Lower leg skin (tissue), 4 donors: ENCODE results near the gene FARS2. TPM values are rescaled to one million over a fixed set of nuclear protein-coding genes. Genes with fewer than 3 reads are reported as not detected.
A peak's percentile ranks its signal among the peaks of the same experiment; 100 is the strongest.

Experiments
- DNase-seq, 2 donors: peaks; one replicate each; pipeline ENCODE4 v3.0.0-alpha.2; 2019; ENCODE audit warnings: low spot score in 2 of 2
- H3K4me3 ChIP-seq: fragments of 200-600 bp; sonication (generic); 2 replicates; pipeline ENCODE4 v1.5.1; 2017; ENCODE audit warnings: mild to moderate bottlenecking, low read depth; ENCODE audit not compliant: poor library complexity, severe bottlenecking
- CTCF ChIP-seq, 3 donors: fragments of 450-650 bp; IDR thresholded peaks; one replicate each; pipeline ENCODE4 v1.5.1; 2016; ENCODE audit warnings: antibody characterized with exemption in 3 of 3, mild to moderate bottlenecking in 3 of 3, moderate library complexity in 2 of 3
- POLR2A ChIP-seq, 2 donors: fragments of 450-650 bp; IDR thresholded peaks; one replicate each; pipeline ENCODE4 v1.6.1; 2016 to 2017; ENCODE audit warnings: antibody characterized with exemption in 2 of 2, mild to moderate bottlenecking in 1 of 2, moderate library complexity in 1 of 2
- WGBS, 2 donors: methylation state at CpG; one replicate each; pipeline ENCODE4 v1.1.5; 2018; 5-methylcytosine and 5-hydroxymethylcytosine counted together
- intact Hi-C: fragments of 100-400 bp; cut with DNase I; formaldehyde crosslinking; loops from one replicate; pipeline ENCODE4 v1.15.0; 2023; ENCODE audit warnings: low total_unique reads
- total RNA-seq, 4 donors: library from RNA; depleted of rRNA; stranded (reverse); fragments of >200 nt; gene quantifications; one replicate each; pipeline ENCODE4 v1.1.0, GENCODE V29; 2016

The FARS2 gene
- total RNA-seq, 4 donors from 2014 or later = 7.0 to 14.7 (median 11.1) TPM

- 95 to 98% methylated on average over 17 of the region's 17 CpGs for WGBS, 2 donors
- no peak for TF ChIP-seq CTCF (IDR thresholded peaks at IDR 0.05)
- no peak for DNase-seq
- H3K4me3 ChIP-seq = no peak overlapping the region
- intact Hi-C loops = no loop called here
Observed at GRCh38 chr6:5726976-5727718, 465.8 kb downstream of the FARS2 start.

DNA sequence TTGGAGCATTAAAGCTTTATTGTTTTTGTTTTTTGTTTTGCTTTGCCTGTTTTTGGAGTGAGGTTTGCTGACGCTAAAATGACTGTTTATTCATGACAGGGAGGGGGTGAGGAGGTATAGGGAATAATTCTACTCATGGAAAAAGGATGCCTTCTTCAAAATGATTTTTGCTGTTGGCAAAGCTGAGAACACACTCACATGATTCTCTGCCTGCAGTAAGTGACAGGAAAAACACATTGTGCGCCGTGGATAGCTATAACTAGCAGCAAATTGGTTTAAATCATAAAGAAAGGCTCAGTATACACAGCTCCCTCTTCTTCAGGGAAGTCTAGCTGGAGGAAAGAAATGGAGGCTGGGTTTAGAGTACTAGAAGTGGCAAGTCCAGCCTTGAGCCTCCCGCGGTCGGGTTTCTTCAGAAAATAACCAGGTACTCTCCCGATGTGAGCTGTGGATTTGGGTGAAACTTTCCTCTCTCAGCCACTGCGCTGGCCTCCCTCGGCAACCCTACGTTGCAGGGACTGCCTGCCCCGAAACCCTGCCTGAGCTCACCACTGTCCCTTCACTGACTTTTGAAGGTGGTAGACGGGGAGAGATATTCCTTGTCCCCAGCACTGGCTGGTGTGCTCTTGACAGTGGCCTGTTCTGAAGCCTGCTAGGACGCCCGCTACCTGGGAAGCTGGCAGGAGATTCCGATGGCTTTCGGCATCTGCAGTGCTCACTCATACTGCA is 467.2 kb downstream of the FARS2 start:
- 84 to 89% methylated on average over 16 of the region's 16 CpGs for WGBS, 2 donors
- H3K4me3 ChIP-seq = no peak overlapping the region
- intact Hi-C loops = no loop called here
- TF ChIP-seq POLR2A (IDR thresholded peaks at IDR 0.05) = no peak
- no peak for TF ChIP-seq CTCF (IDR thresholded peaks at IDR 0.05)
- DNase-seq = peak in 1 of 2 donors; percentile 72

- no peak overlapping the region for H3K4me3 ChIP-seq
- intact Hi-C loops = no loop called here
- 65 to 93% methylated on average over 7 to 8 of the region's 8 CpGs for WGBS, 2 donors
- DNase-seq = peak in 1 of 2 donors; percentile 75
- no peak for TF ChIP-seq POLR2A (IDR thresholded peaks at IDR 0.05)
- no peak for TF ChIP-seq CTCF (IDR thresholded peaks at IDR 0.05)
Observed at GRCh38 chr6:5729080-5729434, 467.7 kb downstream of the FARS2 start.

DNA sequence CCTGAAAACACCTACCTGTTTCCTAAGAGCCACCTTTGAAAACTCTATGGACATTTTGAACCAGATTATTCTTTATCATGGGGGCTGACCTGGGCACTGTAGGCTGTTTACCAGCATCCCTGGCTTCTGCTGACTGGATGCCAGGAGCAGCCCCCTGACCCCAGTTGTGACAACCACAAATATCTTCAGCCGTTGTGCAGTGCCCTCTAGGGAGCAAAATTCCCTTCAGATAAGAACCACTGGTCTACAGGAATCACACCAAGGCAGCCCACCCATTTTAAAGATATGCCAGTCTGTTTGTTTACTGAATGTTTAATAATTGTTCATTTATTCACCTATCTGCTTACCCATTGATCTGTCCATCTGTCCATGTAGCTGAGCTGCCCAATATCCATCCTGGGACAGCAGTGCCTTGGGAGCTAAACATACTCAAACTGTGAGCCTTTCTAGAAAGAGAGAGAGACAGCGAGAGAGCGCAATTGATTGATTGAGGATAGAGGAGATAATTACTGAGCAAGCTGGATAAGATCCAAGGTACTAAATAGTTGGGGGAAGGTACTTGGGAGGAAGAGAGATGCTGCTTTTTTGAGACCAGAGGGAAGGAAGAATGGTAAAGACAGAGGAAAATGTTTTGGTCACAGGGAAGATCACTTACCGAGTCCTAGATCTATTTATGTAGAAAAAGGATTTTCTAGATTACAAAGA is 468.7 kb downstream of the FARS2 start:
- no peak overlapping the region for H3K4me3 ChIP-seq
- 66 to 73% methylated on average over 4 of the region's 4 CpGs for WGBS, 2 donors
- peak in 1 of 2 donors; percentile 29 for DNase-seq
- intact Hi-C loops = no loop called here
- TF ChIP-seq CTCF (IDR thresholded peaks at IDR 0.05) = no peak
- TF ChIP-seq POLR2A (IDR thresholded peaks at IDR 0.05) = no peak

- 89 to 94% methylated on average over 8 of the region's 8 CpGs for WGBS, 2 donors
- no peak overlapping the region for H3K4me3 ChIP-seq
- TF ChIP-seq CTCF (IDR thresholded peaks at IDR 0.05) = no peak
- no peak for TF ChIP-seq POLR2A (IDR thresholded peaks at IDR 0.05)
- DNase-seq = no peak
- intact Hi-C loops = no loop called here
Observed at GRCh38 chr6:5730585-5731263, 469.4 kb downstream of the FARS2 start.
